CD4-positive, alpha-beta T cell treated with Interleukin-21 for 1 hour (primary cell): Measurements from ENCODE around the gene SLCO6A1.
"Not testable (repeated sequence)": the region's sequence is repeated elsewhere in the genome, so short reads cannot be mapped to it uniquely, and the experiment has no call there.

ENCODE experiments used
- DNase-seq: peaks from one replicate; pipeline ENCODE4 v3.0.0-alpha.2; 2020

SLCO6A1 gene

GRCh38 chr5:102498271-102499034, at the start of gene SLCO6A1:
TSS of gene SLCO6A1 (minus strand) at chr5:102499001. CDS start at chr5:102498844, 157 bp downstream.
- DNase-seq: no peak

- no peak for DNase-seq
Observed at GRCh38 chr5:102547141-102548035, 48.6 kb upstream of the SLCO6A1 start.

- no peak for DNase-seq
Observed at GRCh38 chr5:102545175-102545574, 46.4 kb upstream of the SLCO6A1 start.

- no peak for DNase-seq
Observed at GRCh38 chr5:102542057-102542456, 43.3 kb upstream of the SLCO6A1 start.

- DNase-seq: no peak
Observed at GRCh38 chr5:102539996-102540728, 41.4 kb upstream of the SLCO6A1 start.

GRCh38 chr5:102539562-102539961, 40.8 kb upstream of the SLCO6A1 start:
- DNase-seq: no peak

GRCh38 chr5:102537011-102537410, 38.2 kb upstream of the SLCO6A1 start:
- DNase-seq: no peak

GRCh38 chr5:102536323-102536928, 37.6 kb upstream of the SLCO6A1 start:
- no peak for DNase-seq

- no peak for DNase-seq
Observed at GRCh38 chr5:102532123-102532522, 33.3 kb upstream of the SLCO6A1 start.

GRCh38 chr5:102531506-102531905, 32.7 kb upstream of the SLCO6A1 start:
- no peak for DNase-seq

- DNase-seq: no peak
Observed at GRCh38 chr5:102529447-102529846, 30.6 kb upstream of the SLCO6A1 start.

GRCh38 chr5:102529031-102529430, 30.2 kb upstream of the SLCO6A1 start:
- DNase-seq: no peak

- DNase-seq: no peak
Observed at GRCh38 chr5:102528600-102528999, 29.8 kb upstream of the SLCO6A1 start.

GRCh38 chr5:102527547-102527946, 28.7 kb upstream of the SLCO6A1 start:
- DNase-seq: no peak

GRCh38 chr5:102523541-102524175, 24.9 kb upstream of the SLCO6A1 start:
- no peak for DNase-seq

GRCh38 chr5:102511666-102512065, 12.9 kb upstream of the SLCO6A1 start:
- no peak for DNase-seq

- DNase-seq: not testable (repeated sequence)
Observed at GRCh38 chr5:102491261-102491914, 7.4 kb downstream of the SLCO6A1 start.

- DNase-seq: no peak
Observed at GRCh38 chr5:102483736-102484135, 15.1 kb downstream of the SLCO6A1 start.

- no peak for DNase-seq
Observed at GRCh38 chr5:102481054-102481715, 17.6 kb downstream of the SLCO6A1 start.

GRCh38 chr5:102453716-102454115, 45.1 kb downstream of the SLCO6A1 start:
- DNase-seq: peak; percentile 4

GRCh38 chr5:102451082-102451481, 47.7 kb downstream of the SLCO6A1 start:
- no peak for DNase-seq
